Transverse colon (tissue), 4 donors: ENCODE data around the gene TIPARP. TPM values are rescaled to one million over a fixed set of nuclear protein-coding genes. Genes with fewer than 3 reads are reported as not detected.
"Not testable (repeated sequence)": the region's sequence is repeated elsewhere in the genome, so short reads cannot be mapped to it uniquely, and the experiment has no call there.

Source experiments
- DNase-seq: peaks from one replicate; pipeline ENCODE4 v3.0.0-alpha.2; 2019
- H3K27ac ChIP-seq, 4 donors: fragments of 200-600 bp; sonication (generic); 2 replicates each; pipeline ENCODE4 v1.5.1; 2016 to 2018; ENCODE audit warnings: inconsistent platforms in 4 of 4
- H3K27me3 ChIP-seq: fragments of 200-600 bp; sonication (generic); 2 replicates; pipeline ENCODE4 v1.5.1; 2017; ENCODE audit warnings: inconsistent platforms
- H3K36me3 ChIP-seq, 4 donors: fragments of 200-600 bp; sonication (generic); 2 replicates each; pipeline ENCODE4 v1.5.1; 2017 to 2019; ENCODE audit warnings: inconsistent platforms in 4 of 4
- H3K4me1 ChIP-seq, 4 donors: fragments of 200-600 bp; sonication (generic); 2 replicates each; pipeline ENCODE4 v1.5.1; 2017 to 2020; ENCODE audit warnings: inconsistent platforms in 4 of 4
- H3K4me3 ChIP-seq, 4 donors: fragments of 200-600 bp; sonication (generic); 1 replicate in 1 of 4; 2 replicates in 3 of 4; pipeline versions ENCODE4 v1.5.1 to v1.6.1; 2017 to 2019; ENCODE audit warnings: inconsistent platforms in 4 of 4
- H3K9me3 ChIP-seq, 2 donors: fragments of 200-600 bp; sonication (generic); 2 replicates each; pipeline ENCODE4 v1.5.1; 2017 to 2019; ENCODE audit warnings: inconsistent platforms in 2 of 2
- CTCF ChIP-seq, 5 experiments: fragments of 200-600 bp in 3 of 5; fragments of 450-650 bp in 2 of 5; sonication (generic) in 3 of 5; IDR thresholded peaks; 1 replicate in 2 of 5; 2 replicates in 3 of 5; pipeline ENCODE4 v1.5.1; 2016 to 2017; ENCODE audit warnings: antibody characterized with exemption in 5 of 5, inconsistent platforms in 3 of 5, mild to moderate bottlenecking in 2 of 5, moderate library complexity in 1 of 5
- EP300 ChIP-seq: sonication (generic); formaldehyde crosslinking; IDR thresholded peaks from one replicate; pipeline ENCODE4 v1.6.1; 2017; ENCODE audit warnings: antibody characterized with exemption, low read depth
- POLR2A ChIP-seq: fragments of 450-650 bp; IDR thresholded peaks from one replicate; pipeline ENCODE4 v1.6.1; 2016; ENCODE audit warnings: antibody characterized with exemption, mild to moderate bottlenecking, moderate library complexity
- POLR2AphosphoS5 ChIP-seq, 3 donors: sonication (generic); formaldehyde crosslinking; IDR thresholded peaks; one replicate each; pipeline ENCODE4 v1.6.1; 2016; ENCODE audit warnings: antibody characterized with exemption in 3 of 3
- whole genome bisulfite sequencing, 2 donors: methylation state at CpG; one replicate each; pipeline ENCODE4 v1.1.5; 2018; ENCODE audit warnings: low coverage in 1 of 2; 5-methylcytosine and 5-hydroxymethylcytosine counted together
- in situ Hi-C, 4 donors: fragments of 200-750 bp; cut with MboI; loops; one replicate each; pipeline versions ENCODE4 v1.15.0 to v1.15.1; 2017; ENCODE audit warnings: low sequenced_read_pairs in 3 of 4, low pct_ligation_motif_present in 1 of 4, low pct_unique_long_range_greater_than_20kb in 1 of 4
- intact Hi-C: fragments of 100-400 bp; cut with DNase I; formaldehyde crosslinking; loops from one replicate; pipeline ENCODE4 v1.15.1; 2023; ENCODE audit warnings: low total_unique reads
- total RNA-seq, 4 donors: library from RNA; depleted of rRNA; stranded (reverse); fragments of >200 nt; gene quantifications; one replicate each; pipeline ENCODE4 v1.1.0, GENCODE V29; 2016

TIPARP gene
- total RNA-seq, 4 donors from 2014 or later: 11.9 to 47.1 (median 34.3) TPM

DNA sequence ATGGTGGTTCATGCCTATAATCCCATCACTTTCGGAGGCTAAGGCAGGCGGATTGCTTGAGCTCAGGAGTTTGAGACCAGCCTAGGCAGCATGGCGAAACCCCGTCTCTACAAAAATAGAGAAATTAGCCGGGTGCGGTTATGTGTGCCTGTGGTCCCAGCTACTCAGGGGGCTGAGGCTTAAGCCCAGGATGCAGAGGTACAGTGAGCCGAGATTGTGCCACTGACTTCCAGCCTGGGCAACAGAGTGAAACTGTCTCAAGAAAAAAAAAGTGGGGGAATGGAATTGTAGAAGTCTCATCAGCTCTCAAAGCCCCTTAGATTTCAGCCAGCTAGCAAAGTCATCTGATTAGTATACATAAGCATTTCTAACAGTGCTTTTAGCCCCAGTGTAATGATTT lies 33.2 kb downstream of the TIPARP start:
- intact Hi-C loops (no loop called here), in situ Hi-C loops (no loop called here)
- Histone ChIP-seq H3K4me1 (peaks cover 0 to 24% (median 8%) of the 10 kb centered on the region in 4 donors), H3K36me3 (peaks cover 0 to 28% (median 13%) of the 10 kb centered on the region in 4 donors), H3K27me3 (no peaks in the 10 kb centered on the region), H3K27ac (no peak overlapping the region), H3K4me3 (no peak overlapping the region), H3K9me3 (no peaks in the 10 kb centered on the region)
- no peak for TF ChIP-seq CTCF (IDR thresholded peaks at IDR 0.05)
- no peak for TF ChIP-seq POLR2AphosphoS5 (IDR thresholded peaks at IDR 0.05)
- no peak for TF ChIP-seq POLR2A
- no peak for TF ChIP-seq EP300
- WGBS, 2 donors: 90 to 98% methylated on average over 7 of the region's 7 CpGs
- no peak for DNase-seq

GRCh38 chr3:156710429-156710828 lies 36.0 kb downstream of the TIPARP start:
- 89 to 95% methylated on average over 1 of the region's 1 CpG for WGBS, 2 donors
- no peak for TF ChIP-seq POLR2A
- TF ChIP-seq EP300: no peak
- TF ChIP-seq CTCF (IDR thresholded peaks at IDR 0.05): no peak
- TF ChIP-seq POLR2AphosphoS5 (IDR thresholded peaks at IDR 0.05): no peak
- H3K27me3 ChIP-seq: no peaks in the 10 kb centered on the region
- H3K4me1 ChIP-seq: peaks cover 0 to 5% (median 0%) of the 10 kb centered on the region in 4 donors
- DNase-seq: no peak
- intact Hi-C loops (no loop called here), in situ Hi-C loops (no loop called here)
- H3K36me3 ChIP-seq: peaks cover 0 to 12% (median 0%) of the 10 kb centered on the region in 4 donors
- H3K27ac ChIP-seq: no peak overlapping the region
- H3K4me3 ChIP-seq: no peak overlapping the region
- no peaks in the 10 kb centered on the region for H3K9me3 ChIP-seq

DNA sequence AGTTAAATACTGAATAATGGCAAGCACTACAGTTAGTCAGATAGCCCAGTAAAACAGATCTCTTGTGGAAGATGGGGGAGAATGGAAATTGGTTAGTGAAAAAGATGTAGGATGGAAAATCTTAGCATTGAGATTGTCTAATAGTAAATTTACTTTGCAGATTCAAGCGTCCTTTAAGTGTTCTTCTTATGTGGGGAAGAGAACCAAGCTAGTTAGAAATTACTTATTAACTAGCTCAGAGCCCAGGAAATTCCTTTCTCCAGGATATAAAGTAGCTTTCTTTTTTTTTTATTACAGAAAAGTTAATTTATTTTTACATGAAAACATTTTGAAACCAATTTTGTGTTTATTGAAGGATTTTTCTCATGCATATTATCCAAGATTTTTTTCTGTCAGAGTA lies 36.7 kb downstream of the TIPARP start:
- DNase-seq: no peak
- no peaks in the 10 kb centered on the region for H3K27me3 ChIP-seq
- H3K36me3 ChIP-seq: peaks cover 0 to 8% (median 0%) of the 10 kb centered on the region in 4 donors
- no peak overlapping the region for H3K4me3 ChIP-seq
- H3K27ac ChIP-seq: no peak overlapping the region
- intact Hi-C loops: no loop called here
- TF ChIP-seq POLR2AphosphoS5 (IDR thresholded peaks at IDR 0.05) (no peak), CTCF (IDR thresholded peaks at IDR 0.05) (no peak), POLR2A (no peak), EP300 (no peak)
- no peaks in the 10 kb centered on the region for H3K9me3 ChIP-seq
- 53 to 56% methylated on average over 1 of the region's 1 CpG for WGBS, 2 donors
- H3K4me1 ChIP-seq: peaks cover 0 to 5% (median 0%) of the 10 kb centered on the region in 4 donors
- in situ Hi-C loops: no loop called here

DNA sequence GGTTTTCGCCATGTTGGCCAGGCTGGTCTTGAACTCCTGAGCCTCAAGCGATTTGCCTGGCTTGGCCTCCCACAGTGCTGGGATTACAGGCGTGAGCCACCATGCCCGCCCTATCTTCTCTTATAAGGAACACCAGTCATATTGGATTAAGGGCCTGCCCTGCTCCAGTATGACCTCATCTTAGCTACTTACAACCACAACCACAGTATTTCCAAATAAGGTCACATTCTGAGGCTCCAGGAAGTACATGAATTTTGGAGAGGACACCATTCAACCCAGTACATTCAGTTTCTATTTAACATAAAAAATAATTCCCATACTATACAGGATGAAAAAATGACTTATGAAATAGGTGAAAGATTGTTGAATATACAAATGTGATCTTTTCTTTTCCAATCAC lies 37.6 kb downstream of the TIPARP start:
- DNase-seq, H3K27me3 ChIP-seq, intact Hi-C loops, H3K27ac ChIP-seq, H3K4me3 ChIP-seq, H3K9me3 ChIP-seq, H3K4me1 ChIP-seq, H3K36me3 ChIP-seq, in situ Hi-C loops: not testable (repeated sequence)
- 98% methylated on average over 4 of the region's 4 CpGs; no CpG with 5 or more reads in 1 of the 2 donors for WGBS, 2 donors
